ENCODE results near the gene ZER1.

Gene ZER1

GRCh38 chr9:128690684-128691034 is 81.1 kb downstream of the ZER1 start:
- DNase-seq (ENCODE audit: low read depth): no peak

- DNase-seq (ENCODE audit: low read depth): peak; percentile 53
Measured at GRCh38 chr9:128689820-128690683, 81.7 kb downstream of the ZER1 start.

GRCh38 chr9:128689293-128689774 is 82.4 kb downstream of the ZER1 start:
- DNase-seq (ENCODE audit: low read depth): no peak

DNA sequence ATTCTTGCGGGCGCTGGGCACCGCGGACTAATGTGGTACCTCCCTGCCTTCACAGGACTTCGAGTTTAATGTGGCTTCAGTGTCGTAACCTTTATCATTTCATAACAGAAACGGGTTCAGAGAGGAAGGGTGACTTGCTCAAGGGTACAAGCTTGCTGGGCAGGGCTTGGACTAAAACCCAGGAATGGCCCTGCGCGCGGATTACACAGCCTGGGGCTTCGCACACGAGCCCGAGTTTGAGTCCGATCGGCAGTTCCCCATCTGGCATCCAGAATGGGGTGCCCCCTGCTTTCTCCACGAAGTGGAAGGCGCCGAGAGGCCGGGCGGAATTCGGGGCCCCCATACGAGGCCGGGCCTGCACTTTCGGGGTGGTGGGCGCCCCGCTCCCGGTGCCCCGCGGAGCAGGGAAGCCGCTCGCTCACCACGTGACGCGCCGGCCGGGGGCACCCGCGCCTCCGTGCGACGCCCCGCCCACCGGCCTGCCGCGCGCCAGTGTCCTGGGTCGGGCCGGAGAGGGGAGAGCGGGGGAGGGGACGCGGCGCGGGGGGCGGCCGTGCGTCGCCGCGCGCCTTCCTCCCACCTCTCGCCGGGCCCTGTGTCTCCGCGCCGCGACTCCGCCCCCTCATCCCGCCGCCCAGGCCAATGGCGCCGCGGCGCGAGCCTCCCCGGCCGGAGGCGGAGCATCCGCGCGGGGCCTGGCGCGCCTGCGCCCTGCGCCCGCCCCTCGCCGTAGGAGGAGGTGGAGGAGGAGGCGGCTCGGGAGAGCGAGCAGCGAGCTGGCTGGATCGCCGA is 83.0 kb downstream of the ZER1 start, which contains the start of gene SET:
Gene SET (plus strand): TSS at position 722 of the 792 bp plus-strand sequence. CDS start 361 bp downstream, outside the sequence.
- DNase-seq (ENCODE audit: low read depth): peak; percentile 90

- DNase-seq (ENCODE audit: low read depth): no peak
Measured at GRCh38 chr9:128687453-128687852, 84.3 kb downstream of the ZER1 start.

- no peak for DNase-seq (ENCODE audit: low read depth)
Measured at GRCh38 chr9:128685636-128686489, 85.9 kb downstream of the ZER1 start.

DNA sequence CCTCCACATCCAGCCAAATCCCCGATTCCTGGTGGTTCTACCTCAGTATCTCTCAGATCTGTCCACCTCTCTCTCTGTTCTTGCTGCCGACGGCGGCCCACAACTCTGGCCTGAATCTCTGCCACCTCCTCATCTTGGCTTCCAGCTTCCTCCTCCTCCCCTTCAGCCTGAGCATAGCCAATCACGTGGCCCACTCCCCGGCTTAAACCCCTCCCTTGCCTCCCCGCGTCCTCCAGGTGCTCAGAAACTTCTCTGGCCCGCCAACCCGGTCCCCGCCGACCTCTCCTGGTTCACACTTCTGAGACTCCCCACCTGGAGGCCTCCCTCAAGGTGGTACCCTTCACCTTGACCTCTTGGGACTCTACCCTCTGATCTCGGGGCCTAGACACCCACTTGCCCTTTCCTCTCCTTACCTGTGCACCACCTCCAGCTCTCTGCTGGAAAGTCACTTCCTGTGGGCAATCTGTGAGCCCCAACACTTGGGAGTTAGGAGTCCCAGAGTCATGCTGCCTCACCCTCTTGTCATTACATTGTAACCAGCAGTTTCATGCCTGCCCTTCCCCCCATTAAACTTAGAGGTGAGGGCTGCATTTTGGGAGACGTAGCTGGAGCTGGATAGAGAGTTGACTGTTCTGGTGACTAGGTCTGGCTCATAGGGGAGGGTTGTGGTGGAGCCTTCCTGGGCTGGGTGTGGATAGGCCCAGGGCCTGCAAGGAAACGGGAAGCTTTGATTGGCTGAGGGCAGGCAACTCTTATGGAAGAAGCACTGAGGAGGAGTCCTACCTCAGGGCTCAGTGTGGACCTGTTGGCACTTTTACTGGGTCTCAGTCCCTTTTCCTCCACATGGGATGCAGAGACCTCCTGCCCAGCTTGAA is 87.2 kb downstream of the ZER1 start:
- DNase-seq (ENCODE audit: low read depth): peak; percentile 55

GRCh38 chr9:128684065-128684324 is 87.7 kb downstream of the ZER1 start:
- DNase-seq (ENCODE audit: low read depth): no peak

DNA sequence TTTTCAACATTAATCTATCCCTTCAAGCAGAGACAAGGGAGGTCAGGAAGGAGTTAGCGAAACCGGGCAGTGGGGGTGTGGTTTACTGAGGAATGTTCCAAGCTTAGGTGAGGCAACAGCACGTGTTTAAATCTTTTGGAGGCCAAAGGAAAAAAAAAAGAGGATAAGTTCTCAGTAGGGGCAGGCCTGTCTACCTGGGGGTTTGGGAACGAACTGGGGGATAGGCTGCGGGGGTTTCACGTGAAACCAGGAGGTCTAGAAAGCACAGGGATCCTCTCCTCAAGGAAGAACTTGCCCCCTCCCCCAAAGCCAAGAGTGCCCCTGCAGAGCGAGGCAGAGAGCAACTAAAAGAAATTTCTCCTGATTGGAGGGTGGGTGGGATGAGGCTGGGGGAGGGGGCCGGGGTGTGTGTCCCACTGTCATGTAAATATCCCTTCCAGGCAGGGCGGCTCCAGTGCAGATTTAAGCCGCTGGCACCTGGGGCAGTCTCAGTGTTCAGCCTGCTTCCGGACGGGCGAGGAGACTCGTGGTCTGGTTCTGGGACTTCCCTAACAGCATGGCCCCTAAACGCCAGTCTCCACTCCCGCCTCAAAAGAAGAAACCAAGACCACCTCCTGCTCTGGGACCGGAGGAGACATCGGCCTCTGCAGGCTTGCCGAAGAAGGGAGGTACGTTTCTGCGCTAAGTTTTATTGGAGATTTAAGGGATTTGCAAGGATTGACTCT is 88.2 kb downstream of the ZER1 start:
- no peak for DNase-seq (ENCODE audit: low read depth)

Data from stimulated activated CD4-positive, alpha-beta T cell treated with anti-CD3 and anti-CD28 coated beads, Interleukin-2, amount 100 ng/mL, for 4 hours (primary cell).